ENCODE measurements around the gene LRRC46.

DNA sequence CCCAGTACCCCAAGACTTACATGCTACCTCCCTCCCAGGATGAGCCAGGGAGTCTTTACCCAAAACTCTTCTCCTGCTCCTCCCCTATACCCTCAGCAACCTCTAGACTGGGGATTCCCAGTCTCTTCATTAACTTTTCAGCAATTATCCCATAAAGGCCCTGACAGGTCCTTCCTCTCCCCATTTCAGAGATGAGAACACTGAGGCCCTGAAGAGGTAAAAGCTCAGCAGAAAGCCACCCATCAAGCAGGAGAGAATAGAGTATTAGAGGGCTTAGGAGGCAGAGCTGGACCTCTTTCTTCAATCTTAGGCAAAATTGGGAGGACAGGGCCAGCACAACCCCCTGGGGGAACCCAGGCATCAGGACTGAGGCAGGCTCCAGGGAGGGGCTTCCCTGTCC lies 25.4 kb downstream of the LRRC46 start:
- TF ChIP-seq CEBPB (IDR thresholded peaks at IDR 0.05; ENCODE audit: low read depth, low read length) (no peak), POLR2A (IDR thresholded peaks at IDR 0.05; ENCODE audit: low read depth, low read length) (no peak), MAFK (IDR thresholded peaks at IDR 0.05; ENCODE audit: low read depth, low read length) (no peak), MAZ (IDR thresholded peaks at IDR 0.05; ENCODE audit: borderline replicate concordance, low read depth, low read length) (no peak), RFX5 (IDR thresholded peaks at IDR 0.05; ENCODE audit: low read depth, low read length) (no peak), SMC3 (IDR thresholded peaks at IDR 0.05; ENCODE audit: low read depth, low read length) (no peak), CHD1 (IDR thresholded peaks at IDR 0.05; ENCODE audit: low read depth, low read length) (no peak)
- TF ChIP-seq, protein P1, sequence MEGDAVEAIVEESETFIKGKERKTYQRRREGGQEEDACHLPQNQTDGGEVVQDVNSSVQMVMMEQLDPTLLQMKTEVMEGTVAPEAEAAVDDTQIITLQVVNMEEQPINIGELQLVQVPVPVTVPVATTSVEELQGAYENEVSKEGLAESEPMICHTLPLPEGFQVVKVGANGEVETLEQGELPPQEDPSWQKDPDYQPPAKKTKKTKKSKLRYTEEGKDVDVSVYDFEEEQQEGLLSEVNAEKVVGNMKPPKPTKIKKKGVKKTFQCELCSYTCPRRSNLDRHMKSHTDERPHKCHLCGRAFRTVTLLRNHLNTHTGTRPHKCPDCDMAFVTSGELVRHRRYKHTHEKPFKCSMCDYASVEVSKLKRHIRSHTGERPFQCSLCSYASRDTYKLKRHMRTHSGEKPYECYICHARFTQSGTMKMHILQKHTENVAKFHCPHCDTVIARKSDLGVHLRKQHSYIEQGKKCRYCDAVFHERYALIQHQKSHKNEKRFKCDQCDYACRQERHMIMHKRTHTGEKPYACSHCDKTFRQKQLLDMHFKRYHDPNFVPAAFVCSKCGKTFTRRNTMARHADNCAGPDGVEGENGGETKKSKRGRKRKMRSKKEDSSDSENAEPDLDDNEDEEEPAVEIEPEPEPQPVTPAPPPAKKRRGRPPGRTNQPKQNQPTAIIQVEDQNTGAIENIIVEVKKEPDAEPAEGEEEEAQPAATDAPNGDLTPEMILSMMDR (conservative IDR thresholded peaks at IDR 0.05; ENCODE audit: low read depth, low read length), result no peak

Data from IMR-90 (cell line).